H54 (cell line): Measurements from ENCODE around the gene FNIP2.
"Not testable (repeated sequence)": the region's sequence is repeated elsewhere in the genome, so short reads cannot be mapped to it uniquely, and the experiment has no call there.

ENCODE experiments used
- DNase-seq: peaks from one replicate; pipeline ENCODE4 v3.0.0; 2011; ENCODE audit warnings: low spot score, mixed read lengths; ENCODE audit not compliant: insufficient read length
- FAIRE-seq: peaks from 3 replicates; lab custom pipeline; 2011; peaks lifted over from hg19 to GRCh38; lab: Jason Lieb, UNC
- POLR2A ChIP-seq: IDR thresholded peaks from 2 replicates; pipeline ENCODE4 v1.6.1; 2011; ENCODE audit warnings: low read depth, mild to moderate bottlenecking, low read length

The FNIP2 gene

GRCh38 chr4:158819942-158820786, 51.3 kb downstream of the FNIP2 start:
- no peak for DNase-seq
- no peak for FAIRE-seq
- no peak for TF ChIP-seq POLR2A

- DNase-seq (no peak), FAIRE-seq (no peak)
- TF ChIP-seq POLR2A = no peak
Observed at GRCh38 chr4:158821228-158821971, 52.6 kb downstream of the FNIP2 start.

GRCh38 chr4:158822348-158822747, 53.5 kb downstream of the FNIP2 start:
- no peak for TF ChIP-seq POLR2A
- FAIRE-seq = no peak
- DNase-seq = no peak

- no peak for DNase-seq
- no peak for TF ChIP-seq POLR2A
- FAIRE-seq = no peak
Observed at GRCh38 chr4:158823461-158823873, 54.6 kb downstream of the FNIP2 start.

GRCh38 chr4:158824425-158825274, 55.8 kb downstream of the FNIP2 start:
- FAIRE-seq = no peak
- TF ChIP-seq POLR2A = no peak
- DNase-seq = no peak

- FAIRE-seq (no peak), DNase-seq (no peak)
- TF ChIP-seq POLR2A = no peak
Observed at GRCh38 chr4:158825433-158826036, 56.7 kb downstream of the FNIP2 start.

GRCh38 chr4:158826057-158826456, 57.2 kb downstream of the FNIP2 start:
- no peak for DNase-seq
- TF ChIP-seq POLR2A = no peak
- no peak for FAIRE-seq

GRCh38 chr4:158826882-158827281, 58.1 kb downstream of the FNIP2 start:
- no peak for TF ChIP-seq POLR2A
- FAIRE-seq = no peak
- no peak for DNase-seq

GRCh38 chr4:158827543-158827981, 58.7 kb downstream of the FNIP2 start:
- FAIRE-seq (no peak), DNase-seq (no peak)
- no peak for TF ChIP-seq POLR2A

GRCh38 chr4:158828151-158828550, 59.3 kb downstream of the FNIP2 start:
- not testable (repeated sequence) for FAIRE-seq, DNase-seq

GRCh38 chr4:158829254-158829653, 60.4 kb downstream of the FNIP2 start:
- DNase-seq (no peak), FAIRE-seq (no peak)
- TF ChIP-seq POLR2A = no peak

- DNase-seq (no peak), FAIRE-seq (no peak)
- TF ChIP-seq POLR2A = no peak
Observed at GRCh38 chr4:158833602-158834001, 64.8 kb downstream of the FNIP2 start.
